HG03280 (cell line): Measurements from ENCODE around the gene BRAT1.
"Not testable (repeated sequence)": the region's sequence is repeated elsewhere in the genome, so short reads cannot be mapped to it uniquely, and the experiment has no call there.

Source experiments
- ATAC-seq: cut with Tn5 transposase; IDR thresholded peaks from one replicate; pipeline ENCODE4 v1.9.1; 2021; ENCODE audit warnings: mild to moderate bottlenecking, moderate library complexity; ENCODE audit not compliant: unreplicated experiment

Gene BRAT1

GRCh38 chr7:2539031-2539911, 16.1 kb downstream of the BRAT1 start:
- ATAC-seq: no peak

GRCh38 chr7:2537981-2538851, 17.1 kb downstream of the BRAT1 start:
- no peak for ATAC-seq

- ATAC-seq: not testable (repeated sequence)
Observed at GRCh38 chr7:2535872-2536627, 19.3 kb downstream of the BRAT1 start.

- not testable (repeated sequence) for ATAC-seq
Observed at GRCh38 chr7:2534214-2534613, 21.1 kb downstream of the BRAT1 start.

GRCh38 chr7:2533566-2533965, 21.8 kb downstream of the BRAT1 start:
- ATAC-seq: not testable (repeated sequence)

GRCh38 chr7:2532816-2533215, 22.5 kb downstream of the BRAT1 start:
- ATAC-seq: not testable (repeated sequence)

GRCh38 chr7:2532199-2532772, 23.0 kb downstream of the BRAT1 start:
- ATAC-seq: not testable (repeated sequence)

GRCh38 chr7:2531796-2532110, 23.6 kb downstream of the BRAT1 start:
- not testable (repeated sequence) for ATAC-seq

- not testable (repeated sequence) for ATAC-seq
Observed at GRCh38 chr7:2530994-2531795, 24.1 kb downstream of the BRAT1 start.

GRCh38 chr7:2530071-2530987, 25.0 kb downstream of the BRAT1 start:
- no peak for ATAC-seq

GRCh38 chr7:2529161-2530070, 25.9 kb downstream of the BRAT1 start:
- ATAC-seq: no peak

GRCh38 chr7:2528481-2529095, 26.7 kb downstream of the BRAT1 start:
- no peak for ATAC-seq

GRCh38 chr7:2527505-2528467, 27.5 kb downstream of the BRAT1 start:
- no peak for ATAC-seq

GRCh38 chr7:2526659-2527504, 28.4 kb downstream of the BRAT1 start:
- ATAC-seq: no peak
